HG03196 (cell line): ENCODE measurements around the gene KCNG3.
"Not testable (repeated sequence)": the region's sequence is repeated elsewhere in the genome, so short reads cannot be mapped to it uniquely, and the experiment has no call there.

Source experiments
- ATAC-seq: cut with Tn5 transposase; IDR thresholded peaks from one replicate; pipeline ENCODE4 v1.9.1; 2021; ENCODE audit not compliant: unreplicated experiment

KCNG3 gene

DNA sequence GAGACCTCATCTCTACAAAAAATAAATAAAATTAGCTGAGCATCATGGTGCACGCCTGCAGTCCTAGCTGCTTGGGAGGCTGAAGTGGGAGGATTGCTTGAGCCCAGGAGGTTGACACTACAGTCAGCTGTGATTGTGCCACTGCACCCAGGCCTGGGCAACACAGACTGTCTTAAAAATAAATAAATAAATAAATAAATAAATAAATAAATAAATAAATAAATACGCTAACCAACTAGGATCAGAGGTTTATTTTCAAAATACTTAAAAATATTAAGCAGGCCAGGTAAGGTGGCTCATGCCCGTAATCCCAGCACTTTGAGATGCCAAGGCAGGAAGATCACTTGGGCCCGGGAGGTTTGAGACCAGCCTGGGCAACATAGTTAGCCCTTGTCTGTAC, 63.6 kb downstream of the KCNG3 start:
- no peak for ATAC-seq

DNA sequence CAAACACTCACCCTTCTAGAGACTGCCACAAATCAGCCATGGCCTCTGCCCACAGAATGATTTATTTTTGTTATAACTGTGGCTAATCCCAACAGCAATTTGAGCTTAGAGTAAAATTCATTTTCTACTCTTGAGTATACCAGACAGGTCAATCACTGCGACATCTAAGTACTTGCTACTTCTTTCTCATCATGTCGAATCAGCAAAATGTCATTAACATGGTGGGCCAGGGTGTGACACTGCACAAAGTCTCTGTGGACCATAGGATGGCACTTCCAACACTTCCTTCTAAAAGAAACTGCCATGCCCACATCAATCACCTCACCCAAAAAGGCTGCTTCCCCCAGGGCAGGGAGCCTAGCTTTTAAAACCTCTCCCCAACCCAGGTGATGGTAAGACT, 64.4 kb downstream of the KCNG3 start:
- ATAC-seq = no peak

DNA sequence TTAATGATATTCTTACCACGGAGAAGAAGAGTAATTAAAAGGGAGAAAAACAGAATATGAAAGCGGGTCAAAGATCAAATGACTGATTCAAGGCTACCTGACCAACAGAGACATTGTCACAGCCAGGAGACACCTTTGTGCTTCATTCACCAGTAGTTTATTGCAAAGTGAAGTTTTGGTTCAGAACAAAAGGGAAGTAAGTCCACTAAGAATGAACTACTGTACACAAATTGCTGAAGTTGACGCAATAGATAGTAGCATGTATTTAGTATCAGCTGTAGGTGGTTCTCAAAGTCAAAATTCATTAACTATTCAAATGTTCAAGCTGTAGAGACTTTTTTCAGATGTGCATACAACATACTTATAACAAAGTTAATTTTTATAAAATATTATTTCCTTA, 68.1 kb downstream of the KCNG3 start:
- ATAC-seq = no peak

DNA sequence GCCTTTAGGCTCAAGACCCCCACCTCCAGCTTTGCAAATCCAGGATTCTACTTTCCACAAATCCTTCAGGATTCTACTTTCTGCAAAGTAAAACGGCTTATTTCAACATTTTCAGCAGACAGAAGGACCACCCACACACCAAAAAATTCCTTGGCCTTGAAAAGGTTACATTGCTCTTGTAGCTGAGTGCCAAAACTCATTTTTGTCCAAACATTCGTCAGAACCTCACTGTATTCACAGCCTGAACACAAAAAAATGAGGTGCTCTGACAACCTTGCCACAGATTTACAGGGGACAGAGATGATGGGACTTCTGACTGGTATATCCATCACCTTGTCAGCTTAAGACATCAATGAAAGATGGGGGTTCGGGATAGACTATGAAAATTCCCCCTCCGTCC, 69.7 kb downstream of the KCNG3 start:
- ATAC-seq = no peak

DNA sequence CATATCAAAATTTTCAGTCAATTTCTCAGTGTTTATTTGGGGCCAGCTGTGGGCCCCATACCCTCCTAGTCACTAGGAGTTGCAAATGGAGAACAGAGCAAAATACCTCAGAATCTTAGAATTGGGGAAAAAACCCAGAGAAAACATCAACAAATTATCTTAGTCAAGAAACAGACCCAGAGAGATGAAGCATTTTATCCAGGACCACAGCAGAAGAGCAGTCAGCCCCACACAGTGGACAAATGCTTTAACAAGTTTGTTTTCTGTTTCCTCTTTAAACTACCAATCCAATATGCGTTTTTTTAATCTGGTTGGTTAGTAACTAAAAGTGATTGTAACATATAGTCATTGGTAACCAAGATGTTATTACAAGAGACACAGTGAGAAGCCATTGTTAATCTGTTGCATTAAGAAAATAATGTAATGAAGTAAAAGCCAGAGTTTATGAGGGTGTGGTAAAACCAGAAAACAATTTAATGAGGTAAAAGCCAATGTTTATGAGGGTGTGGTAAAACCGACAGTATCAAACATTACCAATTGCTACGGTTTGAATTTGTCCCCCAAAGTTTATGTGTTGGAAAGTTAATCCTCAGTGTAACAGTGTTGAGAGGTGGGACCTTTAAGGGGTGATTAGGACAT, 72.1 kb downstream of the KCNG3 start:
- no peak for ATAC-seq

DNA sequence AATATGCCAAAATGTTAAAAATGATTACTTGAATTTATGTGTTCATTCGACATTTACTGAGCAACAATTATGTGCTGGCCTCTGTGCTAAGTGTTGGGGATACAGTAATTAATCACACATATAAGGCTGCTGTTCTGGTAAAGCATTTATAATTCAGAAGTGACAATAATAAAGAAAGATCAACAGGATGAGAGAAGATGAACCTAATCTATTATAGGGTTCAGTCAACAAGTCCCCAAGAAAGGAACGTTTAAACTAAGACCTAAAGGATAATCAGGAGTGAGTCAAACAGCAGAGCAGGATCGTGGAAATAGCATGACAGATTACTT, 72.7 kb downstream of the KCNG3 start:
- no peak for ATAC-seq

DNA sequence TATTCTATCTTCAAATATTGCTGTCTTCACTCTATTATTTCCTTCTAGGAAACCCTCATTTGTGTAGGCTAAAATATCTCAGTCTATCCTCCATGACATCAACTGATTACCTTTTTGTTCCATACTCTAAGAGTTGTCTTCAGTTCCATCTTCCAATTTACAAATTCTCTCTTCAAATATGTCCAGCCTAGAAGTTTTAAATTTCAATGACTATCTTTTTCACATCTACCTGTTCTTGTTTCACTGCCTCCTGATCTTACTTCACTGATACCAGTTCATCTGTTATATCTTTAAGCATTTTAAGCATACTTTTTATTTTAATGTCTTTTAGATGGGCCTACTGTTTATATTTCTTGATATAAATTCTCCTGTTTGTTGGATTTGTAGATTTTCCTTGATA, 79.1 kb downstream of the KCNG3 start:
- no peak for ATAC-seq

DNA sequence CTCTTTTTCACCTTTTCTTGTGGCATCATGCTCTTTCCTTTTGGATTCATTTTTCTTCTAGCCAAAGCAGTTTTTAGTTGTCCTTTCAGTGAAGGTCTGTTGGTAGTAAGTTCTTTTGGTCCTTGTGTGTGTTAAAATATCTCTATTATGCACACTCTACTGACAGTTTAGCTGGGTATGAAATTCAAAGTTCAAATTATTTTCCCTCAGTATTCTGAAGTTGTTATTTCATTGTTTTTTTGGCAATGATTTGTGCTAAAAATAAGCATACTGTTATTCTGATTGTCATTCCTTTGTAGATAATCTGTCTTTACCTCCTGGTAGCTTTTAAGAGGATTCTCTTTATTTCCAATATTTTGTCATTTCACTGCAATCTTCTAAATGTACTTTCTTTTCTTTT, 79.6 kb downstream of the KCNG3 start:
- ATAC-seq = no peak

DNA sequence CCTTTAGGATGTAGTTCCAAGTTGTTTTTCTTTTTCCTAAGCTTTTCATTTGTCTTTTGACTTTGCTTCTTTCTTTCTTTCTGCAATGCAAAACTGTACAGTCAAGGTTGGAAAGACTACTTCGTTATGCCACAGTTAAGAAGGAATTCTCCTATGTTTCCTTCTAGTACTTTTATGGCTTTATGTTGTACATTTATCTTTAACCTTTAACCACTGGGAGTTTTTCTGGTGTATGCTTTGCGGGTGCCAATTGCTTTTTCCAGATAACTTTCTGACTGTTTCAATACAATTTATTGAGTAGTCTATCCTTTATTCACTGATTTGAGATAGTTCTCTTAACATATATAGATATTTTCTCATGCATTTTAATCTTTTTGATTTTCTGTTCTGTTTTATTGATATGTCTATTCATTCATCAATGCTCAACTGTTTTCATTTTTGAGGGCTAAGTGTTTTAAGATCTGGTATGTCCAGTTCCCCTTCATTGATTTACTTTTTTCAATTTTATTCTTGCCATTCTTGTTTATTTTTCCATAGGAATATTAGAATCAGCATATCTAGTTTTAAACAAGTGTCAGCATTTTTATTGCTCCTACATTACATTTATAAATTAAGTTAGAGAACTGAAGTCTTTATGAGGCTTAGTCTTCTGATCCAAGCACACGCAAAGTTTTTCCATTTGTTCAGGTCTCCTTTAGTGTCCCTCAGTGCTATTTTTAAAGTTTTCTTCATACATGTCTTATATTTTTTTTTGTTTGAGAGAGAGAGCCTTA, 82.9 kb downstream of the KCNG3 start:
- no peak for ATAC-seq

DNA sequence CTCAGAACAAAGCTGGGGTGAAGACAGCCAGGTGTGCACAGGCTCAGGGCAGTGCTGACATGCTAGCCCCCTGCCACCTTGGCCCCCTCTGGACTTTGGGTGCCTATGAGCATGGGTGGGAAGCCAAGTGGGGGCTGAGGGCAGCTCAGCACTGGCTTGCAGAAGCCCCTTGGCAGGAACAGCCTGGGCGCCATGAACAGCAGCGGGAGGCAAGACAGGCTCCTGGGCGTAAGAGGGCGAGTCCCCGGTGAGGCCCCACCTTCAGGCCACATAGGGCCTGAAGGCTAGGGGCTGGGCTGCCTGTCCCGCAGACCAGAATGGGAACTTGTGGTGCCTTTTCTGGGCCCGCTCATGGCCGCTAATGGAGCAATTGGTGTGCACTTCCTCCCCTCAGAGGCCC, 85.8 kb downstream of the KCNG3 start:
- no peak for ATAC-seq

DNA sequence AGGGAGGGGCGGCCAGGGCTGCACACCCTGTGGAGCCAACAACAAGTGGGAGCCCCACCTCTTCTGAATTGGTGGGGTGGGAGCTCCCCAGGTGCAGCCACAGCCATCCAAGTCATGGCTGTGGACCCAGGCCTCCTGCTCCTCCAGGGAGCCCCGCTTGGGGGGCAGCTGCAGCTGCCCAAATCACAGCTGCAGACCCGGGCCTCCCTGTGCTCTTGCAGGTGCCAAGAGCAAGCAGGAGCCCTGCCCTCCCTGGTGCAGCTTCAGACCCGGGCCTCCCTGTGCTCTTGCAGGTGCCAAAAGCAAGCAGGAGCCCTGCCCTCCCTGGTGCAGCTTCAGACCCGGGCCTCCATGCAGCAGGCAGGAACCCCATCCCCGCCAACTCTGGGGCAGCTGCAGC, 86.3 kb downstream of the KCNG3 start:
- no peak for ATAC-seq

DNA sequence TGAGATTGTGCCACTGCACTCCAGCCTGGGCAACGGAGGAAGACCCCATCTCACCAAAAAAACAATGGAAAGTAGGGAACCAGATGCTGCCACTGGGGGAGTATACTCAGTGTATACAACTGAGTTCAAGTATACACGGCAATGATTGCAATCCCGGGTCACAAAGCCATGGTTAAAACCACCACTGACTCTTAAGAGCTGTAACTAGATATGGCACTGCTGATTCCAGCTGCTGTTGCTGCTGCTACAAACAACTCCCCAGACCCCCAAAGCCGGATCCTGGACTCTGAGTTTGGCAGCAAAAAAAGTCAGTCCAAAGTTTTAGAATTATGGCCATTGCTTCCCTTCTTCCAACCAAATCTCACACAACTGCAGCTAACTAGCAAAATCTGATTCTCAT, 89.1 kb downstream of the KCNG3 start:
- no peak for ATAC-seq

DNA sequence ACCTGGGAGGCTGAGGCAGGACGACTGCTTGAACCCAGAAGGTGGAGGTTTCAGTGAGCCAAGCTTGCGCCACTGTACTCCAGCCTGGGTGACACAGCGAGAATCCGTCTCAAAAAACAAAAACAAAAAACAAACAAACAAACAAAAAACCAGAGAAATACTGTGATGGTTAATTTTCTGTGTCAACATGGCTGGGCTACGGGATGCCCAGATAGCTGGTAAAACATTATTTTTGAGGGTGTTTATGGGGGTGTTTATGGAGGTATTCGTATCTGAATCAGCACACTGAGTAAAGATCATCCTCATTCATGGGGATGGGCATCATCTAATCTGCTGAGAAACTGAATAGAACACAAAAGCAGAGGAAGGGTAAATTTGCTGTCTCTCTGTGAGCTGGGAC, 92.0 kb downstream of the KCNG3 start:
- no peak for ATAC-seq

DNA sequence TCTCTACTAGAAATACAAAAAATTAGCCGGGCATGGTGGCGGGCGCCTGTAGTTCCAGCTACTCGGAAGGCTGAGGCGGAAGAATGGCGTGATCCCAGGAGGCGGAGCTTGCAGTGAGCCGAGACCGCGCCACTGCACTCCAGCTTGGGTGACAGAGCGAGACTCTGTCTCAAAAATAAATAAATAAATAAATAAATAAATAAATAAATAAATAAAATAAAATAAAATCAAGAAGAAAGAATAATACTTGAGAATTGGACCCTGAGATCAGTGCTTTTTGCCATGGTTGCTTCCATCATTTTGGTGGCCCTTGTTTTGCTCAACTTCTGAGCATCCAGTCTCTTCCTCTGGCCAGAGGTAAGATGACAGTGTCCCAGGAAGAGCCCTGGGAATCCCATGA, 95.7 kb downstream of the KCNG3 start:
- not testable (repeated sequence) for ATAC-seq

DNA sequence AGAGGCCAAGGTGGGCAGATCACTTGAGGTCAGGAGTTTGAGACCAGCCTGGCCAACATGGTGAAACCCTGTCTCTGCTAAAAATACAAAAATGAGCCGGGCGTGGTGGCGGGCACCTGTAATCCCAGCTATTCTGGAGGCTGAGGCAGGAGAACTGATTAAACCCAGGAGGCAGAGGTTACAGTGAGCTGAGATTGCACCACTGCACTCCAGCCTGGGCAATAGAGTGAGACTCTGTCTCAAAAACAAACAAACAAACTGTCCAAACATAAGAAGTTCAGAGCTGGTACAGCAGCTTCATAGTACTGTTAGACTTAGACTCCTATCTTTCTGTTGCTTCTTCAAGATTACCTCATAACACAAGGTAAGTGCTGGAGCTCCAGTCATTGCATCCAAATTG, 100.5 kb downstream of the KCNG3 start:
- not testable (repeated sequence) for ATAC-seq

DNA sequence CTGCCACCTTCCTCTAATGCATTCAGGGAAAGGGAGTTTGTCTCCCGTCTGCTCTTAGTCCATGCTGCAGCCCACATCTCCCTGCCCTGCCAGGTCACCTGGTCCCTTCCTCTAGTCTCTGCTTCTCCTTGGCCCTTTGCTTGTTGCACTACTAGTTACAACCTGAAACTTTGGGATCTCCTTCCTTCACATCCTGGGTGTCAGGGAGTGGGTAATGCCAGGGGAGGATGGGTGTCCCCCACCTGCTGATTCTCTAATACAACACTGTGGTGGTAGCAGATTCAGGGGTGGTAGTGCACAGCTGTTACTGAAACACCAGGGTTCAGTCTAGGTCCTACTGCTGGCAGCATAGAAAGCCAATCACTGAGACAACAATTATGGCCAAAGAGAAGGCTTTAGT, 101.6 kb downstream of the KCNG3 start:
- no peak for ATAC-seq
